Activated CD8-positive, alpha-beta memory T cell treated with anti-CD3 and anti-CD28 coated beads for 48 hours (primary cell): ENCODE measurements around the gene RADX.
"Not testable (repeated sequence)": the region's sequence is repeated elsewhere in the genome, so short reads cannot be mapped to it uniquely, and the experiment has no call there.

Source experiments
- DNase-seq, 3 experiments: peaks; one replicate each; pipeline ENCODE4 v3.0.0-alpha.2; 2020; ENCODE audit warnings: low read depth in 2 of 3, low spot score in 2 of 3

Gene RADX, protein sequence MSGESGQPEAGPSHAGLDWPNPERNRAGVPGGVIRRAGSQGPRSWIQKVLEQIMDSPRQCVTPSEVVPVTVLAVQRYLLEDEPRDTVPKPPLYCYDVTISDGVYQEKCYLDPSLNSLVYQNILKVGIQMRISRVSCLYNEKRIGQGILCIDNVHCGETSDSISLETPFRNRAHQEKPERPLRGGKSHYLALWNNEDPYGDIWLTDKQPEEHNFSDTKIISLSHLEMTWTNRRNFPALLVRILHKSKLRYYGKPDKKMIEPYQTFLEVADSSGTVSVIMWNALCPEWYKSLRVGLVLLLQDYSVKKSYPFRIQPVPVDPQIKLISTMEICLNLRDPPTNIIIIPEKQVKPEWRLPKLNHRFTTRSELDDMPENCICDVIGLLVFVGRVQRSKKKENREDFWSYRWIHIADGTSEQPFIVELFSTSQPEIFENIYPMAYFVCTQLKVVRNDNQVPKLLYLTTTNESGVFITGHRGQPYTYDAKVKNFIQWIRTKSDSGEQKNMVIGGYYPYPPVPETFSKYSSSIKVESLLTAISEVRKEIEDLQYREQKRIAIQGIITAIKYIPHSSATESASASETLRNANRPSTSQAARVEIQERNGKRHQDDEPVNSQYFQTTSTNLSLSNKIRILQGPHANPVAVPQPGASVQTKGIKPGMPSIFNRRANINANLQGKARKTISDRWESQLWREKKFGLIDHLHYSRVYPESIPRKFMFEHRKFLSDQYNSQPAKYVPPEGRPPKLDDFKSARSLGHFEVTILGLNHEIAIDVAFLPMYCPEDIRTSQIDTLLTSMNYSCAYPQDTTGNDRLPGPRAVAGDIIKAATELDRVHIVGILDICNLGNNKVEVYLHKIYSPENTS

DNA sequence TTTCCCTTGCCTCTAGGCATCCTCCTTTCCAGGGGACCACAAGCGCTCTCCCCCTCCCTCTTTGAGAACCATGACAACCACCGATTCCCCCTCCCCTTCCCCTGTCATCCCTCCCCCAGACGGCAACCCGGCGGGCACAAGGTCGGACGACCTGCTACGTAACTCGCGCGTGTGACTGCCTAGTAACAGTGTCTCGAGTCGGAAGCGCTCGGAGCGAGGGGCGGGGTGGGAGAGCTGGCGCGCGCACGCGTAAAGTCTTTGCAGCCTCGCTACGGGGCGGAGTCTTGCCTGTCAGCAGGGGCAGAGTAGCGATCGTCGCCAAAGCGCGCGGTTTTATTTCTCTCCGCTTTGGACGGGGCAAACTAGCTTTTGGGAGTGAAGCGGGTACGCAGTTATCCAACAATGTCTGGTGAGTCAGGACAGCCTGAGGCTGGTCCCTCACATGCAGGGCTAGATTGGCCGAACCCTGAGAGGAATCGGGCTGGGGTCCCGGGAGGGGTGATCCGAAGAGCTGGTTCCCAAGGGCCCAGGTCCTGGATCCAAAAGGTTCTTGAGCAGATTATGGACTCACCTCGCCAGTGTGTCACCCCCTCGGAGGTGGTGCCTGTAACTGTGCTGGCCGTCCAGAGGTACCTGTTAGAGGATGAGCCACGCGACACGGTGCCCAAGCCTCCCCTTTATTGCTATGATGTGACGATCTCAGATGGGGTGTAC is at the start of gene RADX:
Gene RADX (plus strand): TSS at position 300 of the 714 bp plus-strand sequence. CDS start 103 bp downstream, at position 403.
- peak; percentile 29 to 66 (median 53) for DNase-seq

DNA sequence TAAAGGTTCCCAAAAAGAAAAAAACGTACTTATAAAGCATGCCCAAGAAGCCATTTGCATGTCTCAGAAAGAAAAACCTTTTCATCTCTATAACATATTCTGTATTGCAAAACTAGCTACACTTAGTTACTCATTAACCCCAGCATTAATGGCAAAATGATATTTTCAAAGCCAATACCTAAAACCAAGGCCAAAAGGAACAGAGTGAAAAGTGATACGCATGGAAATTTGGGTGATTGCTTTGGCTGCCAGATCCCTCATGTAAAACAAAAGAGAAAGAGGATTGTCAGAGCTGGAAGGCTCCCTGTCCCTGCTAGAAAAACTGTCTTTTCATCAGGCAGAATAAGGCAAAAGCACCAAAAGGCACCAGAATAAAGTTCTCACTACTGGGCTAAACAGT is 46.8 kb upstream of the RADX start:
- no peak for DNase-seq

DNA sequence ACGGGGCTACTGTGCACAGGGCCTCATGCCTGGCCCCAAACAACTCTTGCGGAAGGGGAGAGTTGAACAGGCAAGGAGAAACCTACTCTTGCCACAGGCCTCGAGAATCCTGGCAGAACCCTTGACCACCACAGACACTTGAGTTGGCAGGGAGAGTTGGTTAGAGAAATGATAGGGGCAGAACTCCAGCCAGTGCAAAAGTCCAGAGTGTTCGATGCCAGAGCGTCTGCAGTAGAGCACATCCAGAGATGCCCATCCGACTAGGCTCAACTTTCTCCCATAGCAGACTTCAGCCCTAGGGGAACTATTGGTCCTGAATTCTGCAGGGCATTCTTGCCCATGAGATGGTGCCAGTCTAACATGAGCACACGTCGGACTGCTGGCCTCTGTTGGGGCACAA is 45.4 kb upstream of the RADX start:
- no peak for DNase-seq

DNA sequence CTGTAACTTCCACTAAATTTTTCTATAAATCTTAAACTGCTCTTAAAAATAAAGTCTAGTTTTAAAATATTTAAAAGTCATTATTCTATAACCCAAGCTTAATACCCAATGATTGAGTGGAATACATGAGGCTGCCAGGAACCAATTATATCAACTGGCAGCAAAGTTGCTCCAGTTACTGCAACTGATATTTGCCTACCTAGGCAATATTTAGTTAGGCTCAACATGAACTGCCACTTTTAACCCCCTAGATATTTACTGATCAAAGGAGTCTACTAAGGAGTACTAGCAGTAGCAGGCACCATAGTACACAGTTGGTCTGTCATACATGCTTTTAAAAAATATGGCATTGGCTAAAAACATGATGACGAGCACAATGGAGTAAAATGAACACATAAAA is 29.9 kb upstream of the RADX start:
- no peak for DNase-seq

DNA sequence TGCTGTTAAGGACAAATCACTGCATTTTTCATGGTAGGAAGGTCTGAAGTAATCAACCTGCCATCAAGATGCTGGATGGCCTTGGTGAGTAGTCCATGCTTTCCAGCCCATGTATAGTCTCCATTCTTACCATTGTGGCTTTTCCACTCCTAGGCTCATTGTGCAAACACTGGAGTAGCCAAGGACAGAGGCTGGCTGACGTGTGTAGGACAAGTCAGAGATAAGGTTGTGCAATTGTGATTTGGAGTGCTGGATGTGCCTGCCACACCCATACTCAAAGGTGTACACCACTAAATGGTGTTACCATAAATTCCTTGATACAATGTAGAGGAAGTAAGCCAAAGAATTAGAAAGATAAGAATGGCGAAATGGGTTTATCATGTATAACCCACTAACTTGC is 26.3 kb upstream of the RADX start:
- DNase-seq, result no peak

DNA sequence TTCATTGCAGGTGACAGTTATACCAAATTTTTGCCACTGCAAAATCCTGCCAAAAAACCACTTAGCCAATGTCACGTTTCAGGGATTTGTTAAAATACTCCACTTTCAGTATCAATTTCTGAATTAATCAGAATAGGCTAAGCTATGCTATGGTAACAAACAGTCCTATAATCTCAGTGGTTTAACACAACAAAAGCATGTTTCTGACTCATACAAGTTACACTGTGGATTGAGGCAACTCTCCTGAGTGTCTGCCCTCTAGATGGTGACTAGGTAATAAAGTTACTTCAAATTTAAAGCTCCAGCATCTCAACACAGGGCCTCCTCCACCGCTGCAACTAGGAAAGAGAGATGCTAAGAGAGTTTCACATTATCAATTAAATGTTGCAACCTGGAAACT is 23.0 kb upstream of the RADX start:
- no peak for DNase-seq

DNA sequence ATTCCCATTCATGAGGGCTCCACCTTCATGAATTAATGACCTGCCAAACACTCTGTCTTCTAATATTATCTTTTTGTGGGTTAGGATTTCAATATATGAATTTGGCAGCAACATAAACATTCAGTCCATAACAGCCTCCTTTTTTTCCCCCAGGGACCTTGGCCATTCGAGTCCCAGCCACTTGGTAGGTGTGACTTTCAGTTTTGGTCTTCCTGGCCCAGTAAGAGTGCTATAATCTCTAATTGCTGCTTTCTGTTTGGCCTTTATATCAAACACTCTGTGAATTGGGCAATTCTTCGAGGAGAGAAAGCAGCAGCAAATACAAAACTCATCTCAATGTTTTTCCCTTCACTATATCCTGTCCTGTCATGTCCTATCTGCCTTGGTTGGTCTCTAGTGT is 12.4 kb upstream of the RADX start:
- DNase-seq, result no peak

DNA sequence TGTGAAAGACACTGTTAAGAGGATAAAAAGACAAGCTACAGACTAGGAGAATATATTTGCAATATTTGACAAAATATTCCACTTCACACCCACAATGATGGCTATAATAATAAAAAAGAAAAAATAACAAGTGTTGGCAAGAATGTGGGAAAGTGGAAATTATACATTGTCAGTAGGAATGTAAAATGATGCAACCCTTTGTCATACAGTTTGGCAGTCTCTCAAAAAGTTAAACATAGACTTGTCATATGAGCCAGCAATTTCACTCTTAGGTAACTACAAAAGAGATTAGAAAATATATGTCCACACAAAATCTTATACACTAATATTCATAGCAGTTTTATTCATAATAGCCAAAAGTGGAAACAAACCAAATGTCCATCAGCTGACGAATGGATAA is 5.2 kb upstream of the RADX start:
- no peak for DNase-seq

DNA sequence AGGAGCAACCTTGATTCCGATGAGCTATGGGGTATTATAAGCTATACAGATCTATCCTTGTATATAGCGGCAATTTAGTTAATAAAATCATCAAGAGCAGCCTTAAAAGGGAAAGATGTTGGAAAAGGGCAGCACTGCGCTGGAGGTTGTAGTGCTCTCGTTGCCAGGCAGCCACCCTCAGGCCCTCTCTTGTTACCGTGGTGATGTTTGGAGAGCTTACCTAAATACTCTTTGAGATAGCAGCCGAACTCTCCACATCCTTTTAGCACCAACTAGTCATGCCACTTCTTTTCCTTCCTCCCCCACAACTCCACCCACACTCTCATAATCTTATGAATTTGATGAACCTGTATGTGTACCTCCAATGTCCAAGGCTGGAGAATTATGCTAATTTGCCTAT is 3.8 kb upstream of the RADX start:
- no peak for DNase-seq

DNA sequence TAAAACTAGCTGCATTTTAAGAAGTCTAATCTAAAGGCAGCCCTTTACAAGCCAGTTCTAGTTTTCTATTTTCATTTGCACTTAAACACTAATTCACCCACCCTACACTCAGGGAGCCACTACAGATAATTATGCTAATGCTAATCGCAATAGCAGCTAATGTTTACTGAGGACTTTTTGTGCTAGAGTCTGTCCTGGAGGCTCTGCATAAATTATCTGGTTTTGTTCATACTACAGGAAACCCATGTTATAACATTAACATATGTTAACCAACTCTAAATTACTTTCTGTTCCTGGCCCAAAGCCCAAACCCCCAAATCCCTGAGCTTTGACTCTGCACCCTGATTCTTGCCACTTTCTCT is 480 bp upstream of the RADX start:
- no peak for DNase-seq

DNA sequence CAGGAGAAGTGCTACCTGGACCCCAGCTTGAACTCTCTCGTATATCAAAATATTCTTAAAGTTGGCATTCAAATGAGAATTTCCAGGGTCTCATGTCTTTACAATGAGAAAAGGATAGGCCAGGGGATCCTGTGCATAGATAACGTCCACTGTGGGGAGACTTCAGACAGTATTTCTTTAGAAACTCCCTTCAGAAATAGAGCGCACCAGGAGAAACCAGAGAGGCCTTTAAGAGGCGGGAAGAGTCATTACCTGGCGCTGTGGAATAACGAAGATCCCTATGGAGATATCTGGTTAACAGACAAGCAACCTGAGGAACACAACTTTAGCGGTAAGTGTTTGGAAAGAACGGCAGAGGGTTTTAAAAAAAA is 600 bp downstream of the RADX start:
- no peak for DNase-seq

DNA sequence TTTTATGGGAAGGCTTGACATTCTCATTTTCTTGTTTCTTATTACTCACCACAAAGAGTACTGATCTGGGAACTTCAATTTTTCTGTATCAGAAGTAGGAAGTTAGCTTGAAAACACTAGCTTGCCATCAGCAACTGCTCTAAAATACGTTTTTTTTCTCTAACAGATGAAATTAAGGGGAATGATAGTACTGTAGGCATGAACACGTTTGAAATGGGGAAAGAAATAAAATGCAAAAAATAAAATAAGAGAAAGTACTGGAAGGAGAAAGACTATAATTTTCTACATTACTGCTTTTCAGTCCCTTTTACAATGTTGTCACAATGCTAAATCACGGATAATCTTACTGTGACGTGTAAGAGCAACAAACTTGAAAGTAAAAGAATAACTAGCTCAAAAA is 1.5 kb downstream of the RADX start:
- DNase-seq, result no peak

DNA sequence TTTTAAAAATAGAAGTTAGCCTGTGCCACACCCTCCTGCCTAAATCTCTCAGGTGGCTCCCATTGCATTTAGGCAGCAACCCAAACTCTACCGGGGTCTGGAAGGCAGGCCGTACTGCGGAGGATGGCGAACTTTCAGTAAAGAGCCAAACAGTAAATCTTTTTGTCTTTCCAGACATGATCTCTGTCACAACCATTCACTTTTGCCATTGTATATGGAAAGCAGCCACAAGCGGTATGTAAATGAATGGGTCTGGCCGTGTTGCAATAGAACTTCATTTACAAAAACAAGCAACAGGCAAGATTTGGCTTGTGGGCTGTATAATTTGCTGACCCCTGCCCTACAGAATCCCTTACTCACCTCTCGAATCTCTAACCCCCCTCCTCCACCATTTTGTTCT is 3.3 kb downstream of the RADX start:
- DNase-seq, result no peak

DNA sequence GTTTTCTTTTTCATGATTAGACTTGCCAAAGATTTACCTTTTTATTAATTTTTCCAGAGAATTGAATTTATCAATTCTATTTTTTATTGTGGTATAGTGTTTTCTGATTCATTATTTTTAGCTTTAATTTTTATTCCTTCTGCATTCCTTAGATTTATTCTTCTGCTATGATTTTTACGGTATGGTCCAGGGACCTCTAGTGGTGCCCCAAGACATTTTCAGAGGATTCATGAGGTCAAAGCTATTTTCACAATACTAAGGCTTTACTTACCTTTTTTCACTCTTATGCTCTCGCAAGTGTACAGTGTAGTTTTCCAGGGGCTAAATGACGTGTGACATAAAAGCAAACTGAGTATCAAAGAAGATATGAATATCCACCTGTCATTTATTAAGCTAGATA is 8.0 kb downstream of the RADX start:
- DNase-seq, result no peak

DNA sequence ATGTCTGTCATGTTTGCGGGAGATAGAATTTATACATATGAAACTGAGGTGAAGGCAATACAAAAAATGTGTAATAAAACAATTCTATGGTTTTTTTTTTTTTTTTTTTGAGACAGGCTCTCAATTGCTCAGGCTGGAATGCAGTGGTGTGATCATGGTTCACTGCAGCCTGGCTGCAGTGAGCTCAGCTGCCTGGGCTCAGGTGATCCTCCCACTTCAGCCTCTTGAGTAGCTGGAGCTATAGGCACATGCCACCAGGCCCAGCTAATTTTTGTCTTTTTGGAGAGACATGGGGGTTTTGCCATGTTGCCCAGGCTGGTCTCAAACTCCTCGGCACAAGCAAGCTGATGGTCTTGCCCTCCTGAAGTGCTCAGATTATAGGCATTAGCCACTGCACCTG is 10.1 kb downstream of the RADX start:
- DNase-seq, result no peak

DNA sequence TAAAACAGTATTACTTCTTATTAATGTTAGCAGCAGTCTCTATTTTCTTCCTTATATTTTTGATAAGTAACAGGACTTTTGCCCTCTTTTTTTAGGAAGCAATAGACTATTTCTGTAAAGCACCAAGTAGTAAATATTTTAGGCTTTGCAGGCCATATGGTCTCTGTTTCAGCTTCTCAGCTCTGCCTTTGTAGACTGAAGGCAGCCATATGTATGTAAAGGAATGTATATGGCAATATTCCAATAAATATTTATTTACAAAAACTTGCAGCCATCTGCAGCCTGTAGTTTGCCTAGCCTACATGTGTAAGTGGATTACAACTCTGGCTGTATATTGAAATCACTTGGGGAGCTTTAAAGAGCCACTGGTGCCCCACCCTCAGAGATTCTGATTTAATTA is 15.0 kb downstream of the RADX start:
- DNase-seq, result no peak

DNA sequence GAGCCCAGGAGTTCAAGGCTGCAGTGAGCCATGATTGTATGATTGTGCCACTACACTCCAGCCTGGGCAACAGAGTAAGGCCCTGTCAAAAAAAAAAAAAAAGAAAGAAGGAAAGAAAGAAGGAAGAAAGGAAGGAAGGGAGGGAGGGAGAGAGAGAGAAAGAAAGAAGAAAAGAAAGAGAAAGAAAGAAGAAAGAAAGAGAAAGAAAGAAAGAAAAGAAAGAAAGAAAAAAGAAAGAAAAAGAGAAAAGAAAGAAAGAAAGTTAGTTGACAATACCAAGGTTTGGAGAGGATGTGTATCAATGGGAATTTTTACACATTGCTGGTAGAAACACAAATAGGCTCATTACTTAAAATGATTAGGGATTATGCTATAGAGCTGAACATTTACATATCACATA is 19.8 kb downstream of the RADX start:
- DNase-seq, result no peak

DNA sequence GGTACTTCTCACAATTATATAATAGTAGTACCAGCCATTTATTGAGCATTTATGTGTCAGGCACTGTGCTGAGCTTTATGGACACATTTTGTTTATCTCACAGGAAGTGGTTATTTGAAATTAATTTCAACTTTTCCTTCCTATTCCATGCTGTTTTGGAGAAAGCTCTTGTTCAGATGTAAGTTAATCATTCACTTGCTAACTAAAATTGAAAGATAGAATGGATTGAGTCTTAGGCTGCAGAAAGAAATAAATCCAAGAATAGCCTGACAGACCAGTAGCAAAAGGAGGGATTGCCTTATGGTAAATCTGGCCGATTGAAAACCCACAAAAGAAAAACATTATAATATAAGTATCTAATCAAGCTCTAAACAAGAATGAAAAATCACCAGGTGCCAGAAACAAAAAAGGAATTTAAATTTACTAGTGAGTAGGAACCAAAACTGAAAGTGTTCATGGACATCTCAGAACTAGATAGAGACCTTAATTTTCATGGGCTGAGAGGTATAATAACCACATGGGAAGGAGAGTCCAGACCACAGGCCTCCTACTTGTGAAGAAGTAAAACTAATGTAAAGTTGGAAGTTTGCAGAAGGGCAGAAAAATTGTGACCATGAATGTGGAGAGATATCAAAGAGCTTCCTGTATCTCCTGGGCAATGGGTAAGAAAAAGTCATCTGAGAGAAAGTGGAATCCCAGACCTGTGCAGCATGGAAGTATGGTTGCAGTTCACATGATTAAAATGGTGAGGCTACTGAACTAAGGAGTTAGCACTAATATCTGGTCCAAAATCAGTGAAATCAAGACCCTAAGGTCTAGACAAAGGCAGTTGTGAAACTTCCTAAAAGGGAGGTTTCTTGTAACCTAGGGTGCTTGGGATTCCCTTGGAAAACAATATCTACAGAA is 38.0 kb downstream of the RADX start:
- no peak for DNase-seq

DNA sequence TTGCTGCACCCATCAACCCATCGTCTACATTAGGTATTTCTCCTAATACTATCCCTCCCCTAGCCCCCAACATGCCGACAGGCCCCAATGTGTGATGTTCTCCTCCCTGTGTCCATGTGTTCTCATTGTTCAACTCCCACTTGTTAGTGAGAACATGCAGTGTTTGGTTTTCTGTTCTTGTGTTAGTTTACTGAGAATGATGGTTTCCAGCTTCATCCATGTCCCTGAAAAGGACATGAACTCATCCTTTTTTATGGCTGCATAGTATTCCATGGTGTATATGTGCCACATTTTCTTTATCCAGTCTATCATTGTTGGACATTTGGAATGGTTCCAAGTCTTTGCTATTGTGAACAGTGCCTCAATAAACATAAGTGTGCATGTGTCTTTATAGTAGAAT is 41.8 kb downstream of the RADX start:
- not testable (repeated sequence) for DNase-seq

DNA sequence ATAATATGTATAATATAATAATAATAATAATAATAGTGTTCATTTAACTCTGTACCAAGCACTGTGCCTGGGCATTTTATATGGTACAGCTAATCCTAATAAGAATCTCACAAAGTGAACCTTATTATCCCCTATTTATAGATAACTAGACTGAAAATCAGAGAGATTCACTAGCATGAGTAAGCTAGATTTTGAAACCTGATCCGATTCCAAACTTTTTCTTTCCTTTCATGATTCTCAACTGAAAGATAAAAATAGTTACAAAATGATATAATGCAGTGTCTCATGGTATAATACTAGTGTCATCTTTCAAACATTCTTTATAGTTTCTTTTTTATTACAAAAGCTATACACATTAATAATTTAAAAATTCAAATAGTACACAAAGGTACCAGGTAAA is 58.9 kb downstream of the RADX start:
- DNase-seq, result no peak

DNA sequence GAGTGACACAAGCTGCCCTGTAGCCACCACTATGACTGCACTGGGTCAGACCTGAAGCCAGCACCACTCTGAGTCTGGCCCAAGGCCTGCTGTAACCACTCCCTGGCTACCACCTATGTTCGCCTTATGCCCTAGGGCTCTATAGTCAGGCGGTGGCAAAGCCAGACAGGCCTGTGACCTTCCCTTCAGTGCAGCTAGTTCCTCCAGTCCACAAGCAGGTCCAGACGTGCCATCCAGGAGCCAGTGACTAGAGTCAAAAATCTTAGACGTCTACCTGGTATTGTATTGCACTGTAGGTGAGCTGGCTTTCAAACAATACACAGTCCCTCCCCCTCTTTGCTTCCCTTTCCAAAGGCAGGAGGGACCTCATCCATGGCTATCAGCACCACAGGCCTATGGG is 60.7 kb downstream of the RADX start:
- no peak for DNase-seq
